Measurements from ENCODE around the gene CPNE4. TPM values are rescaled to one million over a fixed set of nuclear protein-coding genes. Genes with fewer than 3 reads are reported as not detected.

The CPNE4 gene
- total RNA-seq, 4 donors from 2014 or later: 0.17 to 0.52 TPM; not detected in 2

GRCh38 chr3:131530388-131530787, 504.4 kb downstream of the CPNE4 start:
- TF ChIP-seq CTCF (IDR thresholded peaks at IDR 0.05) (no peak), POLR2A (IDR thresholded peaks at IDR 0.05; ENCODE audit: low read depth) (no peak), POLR2AphosphoS5 (IDR thresholded peaks at IDR 0.05) (no peak), EP300 (IDR thresholded peaks at IDR 0.05) (no peak)
- H3K36me3 ChIP-seq: no peaks in the 10 kb centered on the region
- peaks cover 0 to 8% (median 6%) of the 10 kb centered on the region in 4 donors for H3K4me1 ChIP-seq
- intact Hi-C loops (cut with DNase I): no loop called here
- H3K9me3 ChIP-seq: no peaks in the 10 kb centered on the region
- H3K27ac ChIP-seq (replicated peaks in 1 of 4): no peak overlapping the region
- WGBS: 85% methylated on average over 1 of the region's 1 CpG
- peaks cover 0 to 23% (median 6%) of the 10 kb centered on the region in 4 donors for H3K27me3 ChIP-seq
- H3K4me3 ChIP-seq: no peak overlapping the region
- no peak for DNase-seq (ENCODE audit: extremely low spot score)

- no peak for DNase-seq (ENCODE audit: extremely low spot score)
- intact Hi-C loops (cut with DNase I): no loop called here
- peak in 1 of 3 experiments; percentile 31 for TF ChIP-seq CTCF (IDR thresholded peaks at IDR 0.05)
- no peak for TF ChIP-seq EP300 (IDR thresholded peaks at IDR 0.05)
- Histone ChIP-seq H3K4me1 (peaks cover 0 to 8% (median 6%) of the 10 kb centered on the region in 4 donors), H3K27ac (replicated peaks in 1 of 4) (no peak overlapping the region), H3K9me3 (no peaks in the 10 kb centered on the region), H3K4me3 (peak overlapping the region; percentile 42 to 44 (median 43)), H3K36me3 (no peaks in the 10 kb centered on the region), H3K27me3 (peaks cover 0 to 26% (median 6%) of the 10 kb centered on the region in 4 donors)
- WGBS: 74% methylated on average over 4 of the region's 37 CpGs
These were observed 507.9 kb downstream of the CPNE4 start for GRCh38 chr3:131526801-131527347.

DNA sequence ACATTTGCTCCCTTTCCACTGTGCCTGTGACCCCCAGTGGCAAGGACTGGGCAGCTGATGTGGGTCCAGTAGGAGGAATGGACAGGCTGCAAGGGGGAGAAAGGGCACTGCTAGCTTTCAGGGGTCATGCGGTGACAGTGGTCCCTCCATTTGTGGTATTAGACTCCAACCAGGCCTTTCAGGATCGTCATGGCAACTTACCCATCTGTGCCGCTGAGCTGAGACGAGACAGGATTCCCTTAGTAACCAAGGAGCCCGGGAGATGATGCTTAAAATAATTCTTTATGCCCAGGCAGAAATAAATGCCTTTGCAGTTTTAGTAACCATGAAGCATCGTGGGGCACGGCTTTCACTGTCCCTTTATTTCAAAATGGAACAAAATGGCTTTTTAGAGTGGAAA, 516.1 kb downstream of the CPNE4 start:
- TF ChIP-seq CTCF (IDR thresholded peaks at IDR 0.05) (no peak), POLR2A (IDR thresholded peaks at IDR 0.05; ENCODE audit: low read depth) (no peak), POLR2AphosphoS5 (IDR thresholded peaks at IDR 0.05) (no peak), EP300 (IDR thresholded peaks at IDR 0.05) (no peak)
- Histone ChIP-seq H3K36me3 (no peaks in the 10 kb centered on the region), H3K4me3 (no peak overlapping the region), H3K27ac (replicated peaks in 1 of 4) (no peak overlapping the region), H3K9me3 (no peaks in the 10 kb centered on the region), H3K27me3 (no peaks in the 10 kb centered on the region), H3K4me1 (no peaks in the 10 kb centered on the region)
- peak; percentile 78 for DNase-seq (ENCODE audit: extremely low spot score)
- WGBS: 75% methylated on average over 7 of the region's 7 CpGs
- intact Hi-C loops (cut with DNase I): no loop called here

DNA sequence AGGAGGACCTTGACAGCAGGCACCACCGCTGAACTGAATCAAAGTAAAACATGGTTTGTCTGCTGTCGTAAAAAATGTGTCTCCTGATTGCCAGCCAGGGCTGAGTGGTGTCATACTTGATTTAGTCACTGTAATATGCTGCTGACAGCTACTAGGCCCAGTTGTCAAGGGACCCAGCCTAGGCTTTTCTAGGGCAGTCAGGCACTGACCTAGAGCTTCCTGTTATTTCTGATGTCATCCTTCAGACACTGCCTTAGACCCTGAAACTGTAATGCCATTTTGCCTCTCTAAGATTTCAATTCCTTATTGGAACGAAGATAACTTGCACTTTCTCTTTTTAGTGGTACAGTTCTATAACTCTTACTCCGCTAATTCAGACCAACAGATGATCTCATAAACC, 529.4 kb downstream of the CPNE4 start:
- no peak for DNase-seq (ENCODE audit: extremely low spot score)
- Histone ChIP-seq H3K27me3 (no peaks in the 10 kb centered on the region), H3K4me3 (no peak overlapping the region), H3K4me1 (peaks cover 7 to 30% (median 27%) of the 10 kb centered on the region in 4 donors), H3K9me3 (peaks cover 0 to 3% (median 0%) of the 10 kb centered on the region in 4 donors), H3K27ac (replicated peaks in 1 of 4) (no peak overlapping the region), H3K36me3 (peaks cover 0 to 5% (median 1%) of the 10 kb centered on the region in 4 donors)
- TF ChIP-seq CTCF (IDR thresholded peaks at IDR 0.05): no peak
- no peak for TF ChIP-seq POLR2A (IDR thresholded peaks at IDR 0.05; ENCODE audit: low read depth)
- no peak for TF ChIP-seq POLR2AphosphoS5 (IDR thresholded peaks at IDR 0.05)
- TF ChIP-seq EP300 (IDR thresholded peaks at IDR 0.05): no peak
- 71% methylated on average over 4 of the region's 4 CpGs for WGBS
- intact Hi-C loops (cut with DNase I): no loop called here

DNA sequence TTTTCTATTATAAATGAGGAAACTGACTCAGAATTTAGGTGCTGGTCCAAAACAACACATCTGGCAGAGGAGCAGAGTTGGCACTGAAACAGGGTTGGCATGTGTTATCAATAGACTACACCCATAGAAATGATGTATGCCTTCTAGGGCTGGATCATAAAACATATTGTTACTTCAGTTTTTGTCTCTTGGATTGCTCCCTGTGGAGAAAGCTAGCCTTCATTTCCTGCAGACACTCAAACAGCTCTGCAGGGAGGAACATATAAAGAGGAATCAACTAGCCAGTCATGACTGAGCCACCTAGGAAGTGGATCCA, 531.5 kb downstream of the CPNE4 start:
- Histone ChIP-seq H3K27me3 (no peaks in the 10 kb centered on the region), H3K4me3 (peak overlapping the region; percentile 81 to 93 (median 90)), H3K4me1 (peaks cover 7 to 31% (median 28%) of the 10 kb centered on the region in 4 donors), H3K36me3 (peaks cover 11 to 26% (median 18%) of the 10 kb centered on the region in 4 donors), H3K27ac (replicated peaks in 1 of 4) (peak overlapping the region; percentile 70 to 85 (median 78)), H3K9me3 (peaks cover 0 to 3% (median 0%) of the 10 kb centered on the region in 4 donors)
- intact Hi-C loops (cut with DNase I): loop anchor here (5.0 kb wide), 1 partner anchor 121 kb away; the partner anchor contains the start of gene NUDT16
- DNase-seq (ENCODE audit: extremely low spot score): no peak
- no peak for TF ChIP-seq POLR2A (IDR thresholded peaks at IDR 0.05; ENCODE audit: low read depth)
- TF ChIP-seq CTCF (IDR thresholded peaks at IDR 0.05): no peak
